Measurements from ENCODE around the gene PCDHA1. TPM values are rescaled to one million over a fixed set of nuclear protein-coding genes. Genes with fewer than 3 reads are reported as not detected.
"Not testable (repeated sequence)": the region's sequence is repeated elsewhere in the genome, so short reads cannot be mapped to it uniquely, and the experiment has no call there.

PCDHA1 gene
- total RNA-seq, 2 experiments from 2014 or later, result not detected

GRCh38 chr5:140823475-140823874 lies 37.5 kb downstream of the PCDHA1 start:
- Histone ChIP-seq H4K20me1 (ENCODE audit: insufficient read depth, low read length) (no peaks in the 10 kb centered on the region), H2AFZ (ENCODE audit: low read length) (no peak overlapping the region), H3K9me3 (ENCODE audit: low read length) (no peaks in the 10 kb centered on the region), H3K4me2 (ENCODE audit: low read length) (no peak overlapping the region), H3K4me1 (ENCODE audit: insufficient read depth, low read length, poor library complexity, severe bottlenecking) (no peaks in the 10 kb centered on the region), H3K27ac (ENCODE audit: low read depth, low read length, poor library complexity, severe bottlenecking) (no peak overlapping the region), H3K9me2 (ENCODE audit: insufficient read depth, low read length) (no peaks in the 10 kb centered on the region), H3K36me3 (ENCODE audit: insufficient read depth, low read length) (no peaks in the 10 kb centered on the region), H3K79me2 (ENCODE audit: insufficient read depth, low read depth, low read length) (no peaks in the 10 kb centered on the region), H3K4me3 (ENCODE audit: low read depth, low read length, poor library complexity, severe bottlenecking) (no peak overlapping the region)
- intact Hi-C loops (cut with micrococcal nuclease; ENCODE audit: unreplicated experiment), result no loop called here
- no TSS peak for BruUV-seq (replicated peaks)
- CTCF ChIA-PET (ENCODE audit: unreplicated experiment), result no interaction called here
- no peak for TF ChIP-seq EZH2phosphoT487 (IDR thresholded peaks at IDR 0.05; ENCODE audit: borderline replicate concordance, low read depth, low read length)
- TF ChIP-seq, protein P1, sequence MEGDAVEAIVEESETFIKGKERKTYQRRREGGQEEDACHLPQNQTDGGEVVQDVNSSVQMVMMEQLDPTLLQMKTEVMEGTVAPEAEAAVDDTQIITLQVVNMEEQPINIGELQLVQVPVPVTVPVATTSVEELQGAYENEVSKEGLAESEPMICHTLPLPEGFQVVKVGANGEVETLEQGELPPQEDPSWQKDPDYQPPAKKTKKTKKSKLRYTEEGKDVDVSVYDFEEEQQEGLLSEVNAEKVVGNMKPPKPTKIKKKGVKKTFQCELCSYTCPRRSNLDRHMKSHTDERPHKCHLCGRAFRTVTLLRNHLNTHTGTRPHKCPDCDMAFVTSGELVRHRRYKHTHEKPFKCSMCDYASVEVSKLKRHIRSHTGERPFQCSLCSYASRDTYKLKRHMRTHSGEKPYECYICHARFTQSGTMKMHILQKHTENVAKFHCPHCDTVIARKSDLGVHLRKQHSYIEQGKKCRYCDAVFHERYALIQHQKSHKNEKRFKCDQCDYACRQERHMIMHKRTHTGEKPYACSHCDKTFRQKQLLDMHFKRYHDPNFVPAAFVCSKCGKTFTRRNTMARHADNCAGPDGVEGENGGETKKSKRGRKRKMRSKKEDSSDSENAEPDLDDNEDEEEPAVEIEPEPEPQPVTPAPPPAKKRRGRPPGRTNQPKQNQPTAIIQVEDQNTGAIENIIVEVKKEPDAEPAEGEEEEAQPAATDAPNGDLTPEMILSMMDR (conservative IDR thresholded peaks at IDR 0.05; ENCODE audit: low read length), result no peak
- no peak for DNase-seq (ENCODE audit: low spot score)
- POLR2A ChIA-PET, result no interaction called here

DNA sequence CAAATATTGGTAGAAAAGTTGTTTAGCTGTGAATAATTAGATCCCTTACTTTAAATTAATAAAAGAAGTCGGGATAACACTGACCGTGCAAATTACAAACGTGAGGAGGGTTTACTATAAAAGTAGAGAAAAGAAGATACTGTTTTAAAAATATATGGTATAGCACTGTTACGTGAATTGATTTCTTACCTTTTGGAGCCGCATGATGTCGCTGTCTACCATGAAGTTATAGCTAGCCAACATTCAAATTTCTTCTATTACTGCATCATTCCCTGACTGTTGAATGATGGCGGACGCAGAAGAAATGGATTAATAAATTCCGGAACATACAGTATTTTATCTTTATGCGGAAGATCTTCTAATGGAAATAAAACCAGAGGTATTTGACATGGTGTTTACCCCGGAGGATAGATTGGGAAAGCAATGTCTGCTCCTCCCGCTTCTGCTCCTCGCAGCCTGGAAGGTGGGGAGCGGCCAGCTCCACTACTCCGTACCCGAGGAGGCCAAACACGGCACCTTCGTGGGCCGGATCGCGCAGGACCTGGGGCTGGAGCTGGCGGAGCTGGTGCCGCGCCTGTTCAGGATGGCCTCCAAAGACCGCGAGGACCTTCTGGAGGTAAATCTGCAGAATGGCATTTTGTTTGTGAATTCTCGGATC lies 41.9 kb downstream of the PCDHA1 start, which contains the start of gene PCDHA6:
TSS of gene PCDHA6 (plus strand) at position 257 of the 658 bp plus-strand sequence. CDS start at position 389, 132 bp downstream.
- Histone ChIP-seq H3K4me2 (ENCODE audit: low read length) (no peak within 1 kb of the TSS), H3K9me2 (ENCODE audit: insufficient read depth, low read length) (no peaks in the 10 kb centered on the region), H3K9me3 (ENCODE audit: low read length) (no peaks in the 10 kb centered on the region), H3K4me3 (ENCODE audit: low read depth, low read length, poor library complexity, severe bottlenecking) (no peak within 1 kb of the TSS), H3K79me2 (ENCODE audit: insufficient read depth, low read depth, low read length) (no peaks in the 10 kb centered on the region), H2AFZ (ENCODE audit: low read length) (no peak within 1 kb of the TSS), H4K20me1 (ENCODE audit: insufficient read depth, low read length) (no peaks in the 10 kb centered on the region), H3K36me3 (ENCODE audit: insufficient read depth, low read length) (no peaks in the 10 kb centered on the region), H3K4me1 (ENCODE audit: insufficient read depth, low read length, poor library complexity, severe bottlenecking) (no peaks in the 10 kb centered on the region), H3K27ac (ENCODE audit: low read depth, low read length, poor library complexity, severe bottlenecking) (no peak within 1 kb of the TSS)
- CTCF ChIA-PET (ENCODE audit: unreplicated experiment), result no interaction called here
- TF ChIP-seq, protein P1 (conservative IDR thresholded peaks at IDR 0.05; ENCODE audit: low read length), result no peak
- TF ChIP-seq EZH2phosphoT487 (IDR thresholded peaks at IDR 0.05; ENCODE audit: borderline replicate concordance, low read depth, low read length), result no peak
- no peak for DNase-seq (ENCODE audit: low spot score)
- no TSS peak for BruUV-seq (replicated peaks)
- intact Hi-C loops (cut with micrococcal nuclease; ENCODE audit: unreplicated experiment), result no loop called here
- POLR2A ChIA-PET, result no interaction called here

- H3K27ac ChIP-seq (ENCODE audit: low read depth, low read length, poor library complexity, severe bottlenecking), result no peak overlapping the region
- ChIA-PET POLR2A (interaction anchor here (1.1 kb wide), 1 partner anchor 12 kb away, joined by 3 read pairs; no protein-coding TSS in a partner anchor), CTCF (ENCODE audit: unreplicated experiment) (no interaction called here)
- BruUV-seq (replicated peaks), result no TSS peak
- intact Hi-C loops (cut with micrococcal nuclease; ENCODE audit: unreplicated experiment), result no loop called here
- no peaks in the 10 kb centered on the region for H3K79me2 ChIP-seq (ENCODE audit: insufficient read depth, low read depth, low read length)
- H3K4me2 ChIP-seq (ENCODE audit: low read length), result no peak overlapping the region
- H3K36me3 ChIP-seq (ENCODE audit: insufficient read depth, low read length), result no peaks in the 10 kb centered on the region
- no peak overlapping the region for H3K4me3 ChIP-seq (ENCODE audit: low read depth, low read length, poor library complexity, severe bottlenecking)
- DNase-seq (ENCODE audit: low spot score), result no peak
- no peak overlapping the region for H2AFZ ChIP-seq (ENCODE audit: low read length)
- no peak for TF ChIP-seq EZH2phosphoT487 (IDR thresholded peaks at IDR 0.05; ENCODE audit: borderline replicate concordance, low read depth, low read length)
- TF ChIP-seq, protein P1 (conservative IDR thresholded peaks at IDR 0.05; ENCODE audit: low read length), result 0 out of 2 replicates have a peak, but pooled peaks have one; percentile 16
- no peaks in the 10 kb centered on the region for H3K9me2 ChIP-seq (ENCODE audit: insufficient read depth, low read length)
- no peaks in the 10 kb centered on the region for H3K9me3 ChIP-seq (ENCODE audit: low read length)
- no peaks in the 10 kb centered on the region for H3K4me1 ChIP-seq (ENCODE audit: insufficient read depth, low read length, poor library complexity, severe bottlenecking)
- H4K20me1 ChIP-seq (ENCODE audit: insufficient read depth, low read length), result no peaks in the 10 kb centered on the region
Observed at GRCh38 chr5:140828362-140828737, 42.4 kb downstream of the PCDHA1 start.

DNA sequence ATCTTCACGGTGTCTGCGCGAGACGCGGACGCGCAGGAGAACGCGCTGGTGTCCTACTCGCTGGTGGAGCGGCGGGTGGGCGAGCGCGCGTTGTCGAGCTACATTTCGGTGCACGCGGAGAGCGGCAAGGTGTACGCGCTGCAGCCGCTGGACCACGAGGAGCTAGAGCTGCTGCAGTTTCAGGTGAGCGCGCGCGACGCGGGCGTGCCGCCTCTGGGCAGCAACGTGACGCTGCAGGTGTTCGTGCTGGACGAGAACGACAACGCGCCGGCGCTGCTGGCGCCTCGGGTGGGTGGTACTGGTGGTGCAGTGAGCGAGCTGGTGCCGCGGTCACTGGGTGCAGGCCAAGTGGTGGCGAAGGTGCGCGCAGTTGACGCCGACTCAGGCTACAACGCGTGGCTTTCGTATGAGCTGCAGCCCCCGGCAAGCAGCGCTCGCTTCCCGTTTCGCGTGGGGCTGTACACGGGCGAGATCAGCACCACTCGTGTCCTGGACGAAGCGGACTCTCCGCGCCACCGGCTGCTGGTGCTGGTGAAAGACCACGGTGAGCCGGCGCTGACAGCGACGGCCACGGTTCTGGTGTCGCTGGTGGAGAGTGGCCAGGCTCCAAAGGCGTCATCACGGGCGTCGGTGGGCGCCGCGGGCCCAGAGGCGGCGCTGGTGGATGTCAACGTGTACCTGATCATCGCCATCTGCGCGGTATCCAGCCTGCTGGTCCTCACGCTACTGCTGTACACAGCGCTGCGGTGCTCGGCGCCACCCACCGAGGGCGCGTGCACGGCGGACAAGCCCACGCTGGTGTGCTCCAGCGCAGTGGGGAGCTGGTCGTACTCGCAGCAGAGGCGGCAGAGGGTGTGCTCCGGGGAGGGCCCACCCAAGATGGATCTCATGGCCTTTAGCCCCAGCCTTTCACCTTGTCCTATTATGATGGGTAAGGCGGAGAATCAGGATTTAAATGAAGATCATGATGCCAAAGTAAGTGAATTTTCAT lies 43.9 kb downstream of the PCDHA1 start:
- H3K4me3 ChIP-seq (ENCODE audit: low read depth, low read length, poor library complexity, severe bottlenecking); BruUV-seq (replicated peaks); CTCF ChIA-PET (ENCODE audit: unreplicated experiment): not testable (repeated sequence)

More for the DNA sequence above, 43.9 kb downstream of the PCDHA1 start:
- H3K79me2 ChIP-seq (ENCODE audit: insufficient read depth, low read depth, low read length); H4K20me1 ChIP-seq (ENCODE audit: insufficient read depth, low read length); intact Hi-C loops (cut with micrococcal nuclease; ENCODE audit: unreplicated experiment); H3K9me3 ChIP-seq (ENCODE audit: low read length); H3K36me3 ChIP-seq (ENCODE audit: insufficient read depth, low read length); H3K4me1 ChIP-seq (ENCODE audit: insufficient read depth, low read length, poor library complexity, severe bottlenecking); H3K4me2 ChIP-seq (ENCODE audit: low read length); H2AFZ ChIP-seq (ENCODE audit: low read length); H3K9me2 ChIP-seq (ENCODE audit: insufficient read depth, low read length); DNase-seq (ENCODE audit: low spot score); H3K27ac ChIP-seq (ENCODE audit: low read depth, low read length, poor library complexity, severe bottlenecking): not testable (repeated sequence)
- POLR2A ChIA-PET, result interaction anchor here (1.1 kb wide), 1 partner anchor 14 kb away, joined by 3 read pairs; no protein-coding TSS in a partner anchor
